GM12878 (cell line): ENCODE measurements around the gene PAXX. TPM values are rescaled to one million over a fixed set of nuclear protein-coding genes. Genes with fewer than 3 reads are reported as not detected.

ENCODE experiments used
- ATAC-seq: fragments of 200-7000 bp; cut with Tn5 transposase; 3 replicates; pipeline ENCODE4 v1.9.1; 2020; ENCODE audit warnings: mild to moderate bottlenecking, moderate library complexity
- BruUV-seq: library from RNA; stranded (reverse); fragments of 400-500 nt; replicated peaks from 2 replicates; lab custom pipeline; 2021; lab: Mats Ljungman, UMichigan
- CTCF ChIA-PET: fragments of 300-600 bp; sonication (Branson Sonifier 250); formaldehyde crosslinking; extraction: SDS; loops from one replicate; lab custom pipeline; 2021; ENCODE audit warnings: inconsistent platforms; lab: Yijun Ruan, JAX
- POLR2A ChIA-PET: fragments of 350-600 bp; formaldehyde crosslinking; extraction: SDS; loops from one replicate; lab custom pipeline; 2021; ENCODE audit warnings: inconsistent platforms; lab: Charles Lee
- RAD21 ChIA-PET: fragments of 300-600 bp; sonication (Branson Sonifier 250); formaldehyde crosslinking; loops from one replicate; lab custom pipeline; 2023; ENCODE audit warnings: antibody characterized with exemption; ENCODE audit not compliant: unreplicated experiment; lab: Charles Lee
- SMC1A ChIA-PET: fragments of 300-600 bp; sonication (Branson Sonifier 250); formaldehyde crosslinking; loops from one replicate; lab custom pipeline; 2023; ENCODE audit not compliant: unreplicated experiment, uncharacterized antibody; lab: Charles Lee
- DNase-seq: peaks from one replicate; pipeline ENCODE4 v3.0.0-alpha.2; 2011; ENCODE audit warnings: low read depth, low spot score
- FAIRE-seq: peaks from 3 replicates; lab custom pipeline; 2011; peaks lifted over from hg19 to GRCh38; lab: Jason Lieb, UNC
- H2AFZ ChIP-seq: 2 replicates; pipeline ENCODE4 v1.6.0; 2011; ENCODE audit warnings: low read depth, low read length, control low read depth; ENCODE audit not compliant: control insufficient read depth
- H3K27ac ChIP-seq: 2 replicates; pipeline ENCODE4 v1.5.1; 2011; ENCODE audit warnings: control low read depth; ENCODE audit not compliant: control insufficient read depth, insufficient read depth
- H3K27me3 ChIP-seq, 2 experiments: replicated peaks in 1 of 2; 2 replicates each; pipeline versions ENCODE4 v1.6.0 to v1.6.1; 2011; ENCODE audit warnings: low read length in 1 of 2; ENCODE audit not compliant: control insufficient read depth in 2 of 2, insufficient read depth in 2 of 2
- H3K36me3 ChIP-seq, 2 experiments: 2 replicates each; pipeline ENCODE4 v1.5.1; 2011; ENCODE audit warnings: low read length in 1 of 2; ENCODE audit not compliant: control insufficient read depth in 2 of 2, insufficient read depth in 2 of 2
- H3K4me1 ChIP-seq: 2 replicates; pipeline ENCODE4 v1.6.1; 2011; ENCODE audit warnings: mild to moderate bottlenecking, low read length, moderate library complexity, mixed read lengths; ENCODE audit not compliant: control insufficient read depth, insufficient read depth
- H3K4me2 ChIP-seq: 2 replicates; pipeline ENCODE4 v1.6.0; 2011; ENCODE audit warnings: control low read depth; ENCODE audit not compliant: control insufficient read depth, insufficient read depth
- H3K4me3 ChIP-seq: fragments of 200-600 bp; sonication (generic); 2 replicates; pipeline ENCODE4 v1.5.1; 2016
- H3K79me2 ChIP-seq: 2 replicates; pipeline ENCODE4 v1.6.0; 2011; ENCODE audit warnings: low read length; ENCODE audit not compliant: control insufficient read depth, insufficient read depth
- H3K9ac ChIP-seq: 2 replicates; pipeline ENCODE4 v1.8.0; 2011; ENCODE audit warnings: low read length, control low read depth, mixed read lengths; ENCODE audit not compliant: control insufficient read depth, insufficient read depth
- H3K9me3 ChIP-seq: replicated peaks from 3 replicates; pipeline ENCODE4 v1.5.1; 2011; ENCODE audit warnings: mild to moderate bottlenecking, low read length; ENCODE audit not compliant: control insufficient read depth, insufficient read depth
- H4K20me1 ChIP-seq: 2 replicates; pipeline ENCODE4 v1.6.0; 2011; ENCODE audit not compliant: control insufficient read depth, insufficient read depth
- ATF2 ChIP-seq: IDR thresholded peaks from 2 replicates; pipeline ENCODE4 v1.6.1; 2012; ENCODE audit warnings: low read length, inconsistent platforms
- MTA2 ChIP-seq: fragments of 450-650 bp; IDR thresholded peaks from 2 replicates; pipeline ENCODE4 v1.6.1; 2016; ENCODE audit warnings: low read depth, mild to moderate bottlenecking, moderate library complexity
- RUNX3 ChIP-seq: IDR thresholded peaks from 2 replicates; pipeline ENCODE4 v1.6.1; 2012; ENCODE audit warnings: low read length, inconsistent platforms
- TCF12 ChIP-seq: IDR thresholded peaks from 2 replicates; pipeline ENCODE4 v1.6.1; 2011; ENCODE audit warnings: low read depth, mild to moderate bottlenecking, low read length
- WGBS: methylation state at CpG from one replicate; pipeline ENCODE4 v1.1.6; 2016; ENCODE audit warnings: low lambda C conversion rate; ENCODE audit not compliant: insufficient replicate concordance, insufficient coverage; ENCODE audit errors: missing lambda C conversion rate; 5-methylcytosine and 5-hydroxymethylcytosine counted together
- in situ Hi-C: fragments of 300-500 bp; cut with MboI; formaldehyde crosslinking; loops from 9 replicates; pipeline ENCODE4 v1.14.3; 2018; ENCODE audit warnings: mixed read lengths
- intact Hi-C: fragments of 100-400 bp; cut with micrococcal nuclease; formaldehyde crosslinking; loops from one replicate; pipeline ENCODE4 v1.14.2; 2022; ENCODE audit not compliant: unreplicated experiment
- polyA plus RNA-seq, 11 experiments: library from polyadenylated mRNA; depleted of rRNA in 4 of 11; unstranded in 6 of 11; stranded (reverse) in 5 of 11; fragments of >200 nt; fragmentation: Nextera tagmentation in 4 of 11; fragmentation: Illumina TruSeq in 1 of 11; extraction: Ambion mirVana in 4 of 11; extraction: Trizol in 1 of 11; gene quantifications; 1 replicate in 1 of 11; 2 replicates in 10 of 11; pipeline versions ENCODE4 v1.2.1 to v1.2.3, GENCODE V29; 2011 to 2016; ENCODE audit warnings: inconsistent platforms in 2 of 11, missing spikeins in 2 of 11, low read depth in 1 of 11
- total RNA-seq, 4 experiments: library from RNA; depleted of rRNA in 3 of 4; stranded (reverse); fragments of >200 nt in 3 of 4; fragmentation: Illumina TruSeq in 1 of 4; extraction: Trizol in 1 of 4; gene quantifications; 2 replicates each; pipeline versions ENCODE4 v1.2.1 to v1.2.3, GENCODE V29; 2013 to 2021

Gene PAXX
- total and polyA plus RNA-seq, 10 of the 15 experiments (the other 5 are each of a cell fraction or from before 2014, with no cell fraction given), result 0.18 to 60.6 (median 29.5) TPM

GRCh38 chr9:136996361-136997292, 4.4 kb downstream of the PAXX start, which contains the start of gene CLIC3:
Gene CLIC3, minus strand, starts transcription at chr9:136996568. Its CDS starts 25 bp downstream, at chr9:136996543.
- H3K4me3 ChIP-seq, result no peak within 1 kb of the TSS
- FAIRE-seq, result no peak
- H3K4me1 ChIP-seq, result peaks cover 45% of the 10 kb centered on the region
- intact Hi-C loops, result no loop called here
- no peak within 1 kb of the TSS for H2AFZ ChIP-seq
- H3K27ac ChIP-seq, result no peak within 1 kb of the TSS
- no peaks in the 10 kb centered on the region for H3K36me3 ChIP-seq
- no peaks in the 10 kb centered on the region for H3K9me3 ChIP-seq
- 11% methylated on average over 34 of the region's 35 CpGs for WGBS
- H3K4me2 ChIP-seq, result peak within 1 kb of the TSS; percentile 17
- H4K20me1 ChIP-seq, result no peaks in the 10 kb centered on the region
- H3K9ac ChIP-seq, result no peak within 1 kb of the TSS
- POLR2A ChIA-PET, result interaction anchor here (0.5 to 0.9 kb wide), 3 partner anchors 30 to 297 kb away, joined by 3 to 4 read pairs (median 3); no protein-coding TSS in a partner anchor
- no peak for TF ChIP-seq ATF2
- no peak for TF ChIP-seq MTA2
- TF ChIP-seq TCF12, result 0 out of 2 replicates have a peak, but pooled peaks have one; percentile 54
- 0 out of 2 replicates have a peak, but pooled peaks have one; percentile 13 for TF ChIP-seq RUNX3
- SMC1A ChIA-PET, result interaction anchor here (1.0 kb wide), 1 partner anchor 39 kb away, joined by 3 read pairs; no protein-coding TSS in a partner anchor
- CTCF ChIA-PET, result interaction anchor here (0.6 to 2.1 kb wide), 7 partner anchors 9 to 538 kb away, joined by 3 to 9 read pairs (median 4); no protein-coding TSS in a partner anchor
- no peak for DNase-seq
- no peaks in the 10 kb centered on the region; the same call in 1 of the 2 replicates for H3K79me2 ChIP-seq
- no TSS peak for BruUV-seq
- RAD21 ChIA-PET, result interaction anchor here (0.9 to 1.4 kb wide), 3 partner anchors 38 to 71 kb away, joined by 3 to 8 read pairs (median 5); no protein-coding TSS in a partner anchor
- in situ Hi-C loops, result no loop called here
- ATAC-seq, result no peak
- H3K27me3 ChIP-seq, result peaks cover 2 to 6% of the 10 kb centered on the region in 2 experiments; a peak in 3 of 4 replicates
